ENCODE results near the gene ZCCHC24.

DNA sequence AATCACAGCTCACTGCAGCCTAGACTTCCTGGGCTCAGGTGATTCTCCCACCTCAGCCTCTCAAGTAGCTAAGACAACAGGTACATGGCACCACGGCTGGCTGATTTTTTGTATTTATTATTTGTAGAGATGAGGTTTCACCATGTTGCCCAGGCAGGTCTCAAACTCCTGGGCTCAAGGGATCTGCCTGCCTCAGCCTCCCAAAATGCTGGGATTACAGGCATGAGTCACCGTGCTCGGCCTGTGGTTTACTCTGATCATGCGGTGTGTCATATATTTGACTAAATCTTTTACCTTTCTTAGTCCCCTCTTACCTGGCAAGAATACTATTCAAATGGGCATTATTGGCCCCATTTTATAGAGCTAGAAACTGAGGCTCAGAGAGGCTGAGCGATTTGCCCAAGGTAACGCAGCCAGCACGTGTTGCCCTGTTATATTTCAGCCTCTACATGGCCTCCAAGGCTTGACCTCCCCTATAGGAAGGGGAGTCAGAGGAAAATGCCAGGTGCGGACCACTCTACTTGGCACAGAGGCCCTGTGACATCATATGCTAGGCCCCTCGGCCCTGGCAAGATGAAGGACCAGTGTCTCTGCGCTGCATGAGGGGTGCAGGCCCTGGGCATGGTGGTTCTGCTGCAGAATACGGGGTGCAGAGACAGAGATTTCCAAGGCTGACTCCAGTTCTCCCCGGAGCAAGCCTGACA is 8.2 kb downstream of the ZCCHC24 start:
- TF ChIP-seq, protein P1, sequence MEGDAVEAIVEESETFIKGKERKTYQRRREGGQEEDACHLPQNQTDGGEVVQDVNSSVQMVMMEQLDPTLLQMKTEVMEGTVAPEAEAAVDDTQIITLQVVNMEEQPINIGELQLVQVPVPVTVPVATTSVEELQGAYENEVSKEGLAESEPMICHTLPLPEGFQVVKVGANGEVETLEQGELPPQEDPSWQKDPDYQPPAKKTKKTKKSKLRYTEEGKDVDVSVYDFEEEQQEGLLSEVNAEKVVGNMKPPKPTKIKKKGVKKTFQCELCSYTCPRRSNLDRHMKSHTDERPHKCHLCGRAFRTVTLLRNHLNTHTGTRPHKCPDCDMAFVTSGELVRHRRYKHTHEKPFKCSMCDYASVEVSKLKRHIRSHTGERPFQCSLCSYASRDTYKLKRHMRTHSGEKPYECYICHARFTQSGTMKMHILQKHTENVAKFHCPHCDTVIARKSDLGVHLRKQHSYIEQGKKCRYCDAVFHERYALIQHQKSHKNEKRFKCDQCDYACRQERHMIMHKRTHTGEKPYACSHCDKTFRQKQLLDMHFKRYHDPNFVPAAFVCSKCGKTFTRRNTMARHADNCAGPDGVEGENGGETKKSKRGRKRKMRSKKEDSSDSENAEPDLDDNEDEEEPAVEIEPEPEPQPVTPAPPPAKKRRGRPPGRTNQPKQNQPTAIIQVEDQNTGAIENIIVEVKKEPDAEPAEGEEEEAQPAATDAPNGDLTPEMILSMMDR (conservative IDR thresholded peaks at IDR 0.05; ENCODE audit: low read length), result no peak
- TF ChIP-seq EZH2phosphoT487 (IDR thresholded peaks at IDR 0.05; ENCODE audit: borderline replicate concordance, low read depth, low read length), result no peak

All from OCI-LY7 (cell line).